Thyroid gland (tissue), 4 donors: ENCODE data around the gene ANKRD63.

ENCODE experiments used
- CTCF ChIP-seq, 6 experiments: fragments of 200-600 bp in 3 of 6; fragments of 450-650 bp in 3 of 6; sonication (generic) in 3 of 6; IDR thresholded peaks; one replicate each; pipeline ENCODE4 v1.5.1; 2016 to 2019; ENCODE audit warnings: antibody characterized with exemption in 6 of 6, mild to moderate bottlenecking in 2 of 6, inconsistent platforms in 1 of 6, moderate library complexity in 1 of 6
- POLR2A ChIP-seq, 2 donors: fragments of 450-650 bp; IDR thresholded peaks; one replicate each; pipeline ENCODE4 v1.6.1; 2017; ENCODE audit warnings: antibody characterized with exemption in 2 of 2, mild to moderate bottlenecking in 2 of 2, moderate library complexity in 1 of 2

GRCh38 chr15:40242213-40242599, 40.7 kb downstream of the ANKRD63 start:
- no peak for TF ChIP-seq POLR2A (IDR thresholded peaks at IDR 0.05)
- TF ChIP-seq CTCF (IDR thresholded peaks at IDR 0.05), result no peak
